GM19397 (cell line): Measurements from ENCODE around the gene MPRIP.

Experiments used
- ATAC-seq: cut with Tn5 transposase; IDR thresholded peaks from one replicate; pipeline ENCODE4 v1.9.1; 2021; ENCODE audit warnings: mild to moderate bottlenecking, moderate library complexity; ENCODE audit not compliant: unreplicated experiment

MPRIP gene

DNA sequence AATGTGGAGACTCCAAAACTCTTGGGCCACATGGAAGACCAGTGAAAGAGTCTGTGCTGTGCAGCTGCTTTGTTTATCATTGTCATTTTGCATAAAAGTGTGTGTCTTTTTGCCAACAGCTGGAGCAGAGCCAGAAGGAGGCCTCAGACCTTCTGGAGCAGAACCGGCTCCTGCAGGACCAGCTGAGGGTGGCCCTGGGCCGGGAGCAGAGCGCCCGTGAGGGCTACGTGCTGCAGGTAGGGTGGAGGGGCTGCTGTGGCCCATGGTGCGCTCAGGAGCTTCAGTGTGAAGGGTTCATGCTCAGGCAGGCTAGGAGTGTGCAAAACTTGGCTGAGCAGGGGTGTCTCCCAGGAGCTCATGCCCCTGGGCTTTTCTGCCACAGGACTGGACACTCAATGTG lies 118.9 kb downstream of the MPRIP start:
- no peak for ATAC-seq

DNA sequence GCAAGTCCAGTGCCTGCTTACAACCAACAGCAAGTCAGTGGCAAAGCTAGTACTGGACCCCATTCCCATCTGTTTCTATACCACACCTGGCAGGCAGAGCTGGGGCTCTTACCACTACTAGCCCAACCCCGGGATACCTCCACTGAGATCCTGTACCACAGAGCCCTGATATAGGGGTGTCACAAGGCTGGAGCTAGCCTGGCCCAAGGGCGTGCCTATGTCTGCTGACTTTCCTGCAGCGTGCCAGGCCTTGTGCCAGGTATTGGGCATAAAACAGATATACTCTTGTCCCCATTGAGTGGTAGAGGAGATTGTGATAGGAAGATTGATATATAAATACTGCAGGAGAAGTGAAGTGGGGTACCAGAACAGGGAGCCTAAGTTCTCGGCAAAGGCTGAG lies 119.5 kb downstream of the MPRIP start:
- no peak for ATAC-seq

DNA sequence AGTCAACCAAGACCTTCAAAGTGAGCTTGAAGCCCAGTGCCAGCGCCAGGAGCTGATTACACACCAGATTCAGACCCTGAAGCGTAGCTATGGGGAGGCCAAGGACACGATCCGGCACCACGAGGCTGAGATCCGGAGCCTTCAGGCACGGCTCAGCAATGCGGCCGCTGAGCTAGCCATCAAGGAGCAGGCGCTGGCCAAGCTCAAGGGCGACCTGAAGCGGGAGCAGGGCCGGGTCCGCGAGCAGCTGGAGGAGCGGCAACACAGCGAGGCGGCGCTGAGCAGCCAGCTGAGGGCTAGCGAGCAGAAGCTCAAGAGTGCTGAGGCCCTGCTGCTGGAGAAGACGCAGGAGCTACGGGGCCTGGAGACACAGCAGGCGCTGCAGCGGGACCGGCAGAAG lies 121.9 kb downstream of the MPRIP start:
- no peak for ATAC-seq

DNA sequence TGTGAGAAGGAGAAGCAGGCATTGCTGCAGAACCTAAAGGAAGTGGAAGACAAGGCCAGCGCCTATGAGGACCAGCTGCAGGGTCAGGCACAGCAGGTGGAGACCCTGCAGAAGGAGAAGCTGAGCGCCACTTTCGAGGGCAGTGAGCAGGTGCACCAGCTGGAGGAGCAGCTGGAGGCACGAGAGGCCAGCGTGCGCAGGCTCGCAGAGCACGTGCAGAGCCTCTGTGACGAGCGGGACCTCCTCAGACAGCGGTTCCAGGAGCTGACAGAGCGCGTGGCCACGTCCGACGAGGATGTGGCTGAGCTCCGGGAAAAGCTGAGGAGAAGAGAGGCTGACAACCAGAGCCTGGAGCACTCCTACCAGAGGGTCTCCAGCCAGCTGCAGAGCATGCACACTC lies 122.4 kb downstream of the MPRIP start:
- ATAC-seq, result no peak

DNA sequence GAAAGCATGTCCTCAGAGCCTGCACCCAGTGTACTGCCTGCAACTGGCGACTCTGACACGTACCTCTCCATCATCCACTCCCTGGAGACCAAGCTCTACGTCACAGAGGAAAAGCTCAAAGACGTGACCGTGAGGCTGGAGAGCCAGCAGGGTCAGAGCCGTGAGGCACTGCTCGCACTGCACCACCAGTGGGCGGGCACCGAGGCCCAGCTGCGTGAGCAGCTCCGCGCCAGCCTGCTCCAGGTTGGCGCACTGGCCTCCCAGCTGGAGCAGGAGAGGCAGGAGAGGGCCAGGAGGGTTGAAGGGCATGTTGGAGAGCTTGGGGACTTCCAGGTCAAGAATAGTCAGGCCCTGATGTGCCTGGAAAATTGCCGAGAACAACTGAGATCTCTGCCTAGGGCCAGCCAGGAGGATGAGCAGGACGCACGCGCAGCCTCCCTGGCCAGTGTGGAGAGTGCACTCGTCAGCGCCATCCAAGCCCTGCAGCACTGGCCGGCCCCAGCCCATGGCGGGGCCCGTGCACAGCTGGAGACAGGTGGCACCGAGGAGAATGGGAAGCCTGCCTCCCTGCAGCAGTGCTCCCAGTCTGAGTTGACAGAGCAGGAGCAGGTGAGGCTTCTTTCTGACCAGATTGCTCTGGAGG lies 123.5 kb downstream of the MPRIP start:
- no peak for ATAC-seq

DNA sequence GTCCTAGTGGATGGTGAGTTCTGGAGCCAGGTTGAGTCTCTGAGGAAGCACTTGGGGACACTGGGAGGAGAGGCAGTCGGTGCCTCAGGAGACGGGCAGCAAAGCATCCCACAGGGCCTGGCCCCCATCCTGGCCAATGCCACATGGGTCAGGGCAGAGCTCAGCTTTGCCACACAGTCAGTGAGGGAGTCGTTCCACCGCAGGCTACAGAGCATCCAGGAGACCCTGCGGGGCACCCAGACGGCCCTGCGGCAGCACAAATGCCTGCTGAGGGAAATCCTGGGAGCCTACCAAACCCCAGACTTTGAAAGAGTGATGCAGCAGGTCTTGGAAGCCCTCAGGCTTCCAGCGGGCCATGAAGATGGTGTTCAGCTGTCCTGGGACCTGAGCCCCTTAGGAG lies 124.2 kb downstream of the MPRIP start:
- no peak for ATAC-seq

DNA sequence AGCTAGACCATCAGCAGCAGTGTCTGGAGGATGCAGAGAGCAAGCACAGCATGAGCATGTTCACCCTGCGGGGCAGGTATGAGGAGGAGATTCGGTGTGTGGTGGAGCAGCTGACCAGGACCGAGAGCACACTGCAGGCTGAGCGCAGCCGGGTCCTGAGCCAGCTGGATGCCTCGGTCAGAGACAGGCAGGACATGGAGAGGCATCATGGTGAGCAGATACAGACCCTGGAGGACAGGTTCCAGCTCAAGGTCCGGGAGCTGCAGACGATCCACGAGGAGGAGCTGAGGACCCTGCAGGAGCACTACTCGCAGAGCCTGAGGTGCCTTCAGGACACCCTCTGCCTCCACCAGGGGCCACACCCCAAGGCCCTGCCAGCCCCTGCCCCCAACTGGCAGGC lies 125.1 kb downstream of the MPRIP start:
- ATAC-seq, result no peak

DNA sequence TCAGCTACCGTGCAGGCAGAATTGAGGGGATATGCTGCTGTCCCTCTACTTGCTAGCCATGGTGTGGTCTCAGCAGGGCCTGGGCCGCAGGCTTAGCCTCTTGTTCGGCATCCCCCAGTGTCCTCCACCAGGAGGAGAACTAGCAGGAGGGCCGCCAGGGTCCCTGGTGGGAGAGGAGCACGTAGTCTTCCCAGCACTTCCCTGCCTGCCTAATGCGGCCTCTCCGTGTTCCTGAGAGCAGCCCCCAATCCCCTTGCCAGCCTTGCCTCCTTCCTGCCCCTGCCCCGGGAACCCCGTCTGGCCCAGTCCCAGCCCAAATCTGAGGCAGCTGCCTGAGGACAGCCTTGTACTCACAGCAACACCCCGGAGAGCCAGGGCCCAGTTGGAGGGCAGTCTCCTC lies 125.7 kb downstream of the MPRIP start:
- ATAC-seq, result no peak

DNA sequence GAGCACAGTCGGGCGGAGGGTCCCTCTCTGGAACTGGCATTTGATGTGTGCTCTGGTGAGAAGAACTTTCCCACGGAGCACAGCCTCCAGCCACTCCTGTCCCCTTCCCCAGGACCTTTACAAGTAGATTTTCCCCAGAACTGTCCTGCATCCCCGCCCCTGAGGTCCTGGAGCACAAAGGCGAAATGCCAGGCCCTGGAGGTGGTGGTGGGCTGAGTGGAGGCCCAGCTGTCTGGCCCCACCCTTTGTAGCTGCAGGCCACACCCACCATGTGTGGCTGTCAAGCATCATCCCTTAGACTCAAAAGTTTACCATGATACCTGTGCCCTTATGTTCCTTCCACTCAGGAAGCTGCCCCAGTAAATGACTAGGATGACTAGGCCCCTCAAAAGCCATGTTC lies 126.1 kb downstream of the MPRIP start:
- ATAC-seq, result no peak

DNA sequence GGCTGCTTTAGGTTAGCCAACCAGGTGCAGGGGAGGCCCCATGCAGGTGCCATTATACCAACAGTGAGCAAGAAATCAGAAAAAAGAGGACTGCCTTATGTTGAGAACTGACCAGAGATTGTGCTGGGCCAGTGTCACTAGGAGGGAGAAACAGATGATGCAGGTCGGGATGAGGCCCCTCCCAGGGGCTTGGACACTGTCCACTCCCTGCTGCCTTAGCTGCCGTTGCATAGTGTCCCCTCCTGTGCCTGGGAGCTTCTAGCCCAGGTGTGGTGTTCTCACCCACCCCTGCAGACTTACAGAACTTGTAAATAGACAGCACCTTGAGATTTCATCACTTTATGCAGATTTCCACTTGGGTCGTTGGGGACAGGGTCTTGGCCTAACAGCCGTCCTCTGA lies 127.1 kb downstream of the MPRIP start:
- no peak for ATAC-seq

DNA sequence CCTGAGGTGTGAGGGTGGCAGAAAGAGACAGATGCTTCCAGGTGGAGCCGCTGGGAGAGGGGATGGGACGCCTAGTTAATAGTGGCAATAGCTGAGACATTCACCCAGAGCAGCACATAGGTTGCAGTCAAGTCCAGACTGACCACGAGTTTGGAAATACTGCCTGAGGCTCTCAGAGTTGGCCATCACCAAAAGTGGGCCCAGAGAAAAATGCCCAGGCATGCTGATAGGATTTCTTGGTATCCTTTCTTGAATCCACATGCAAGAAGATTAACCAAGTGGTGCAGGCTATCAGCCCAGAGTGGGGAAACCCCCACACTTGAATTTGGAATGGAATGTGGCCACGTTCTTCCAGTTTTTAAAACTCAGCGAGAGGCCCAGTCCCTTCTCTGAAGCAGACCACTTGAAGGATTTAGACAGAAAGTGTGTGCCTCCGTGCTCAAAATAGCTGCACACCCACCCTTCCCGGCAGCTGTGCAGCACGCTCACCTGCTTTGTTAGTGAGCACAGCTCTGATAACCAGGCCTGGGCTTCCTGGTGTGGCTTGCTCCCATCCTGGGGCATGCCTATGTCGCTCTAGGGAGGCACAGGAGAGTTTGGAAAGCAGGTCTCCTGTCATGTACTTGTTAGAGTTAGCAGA lies 128.2 kb downstream of the MPRIP start:
- no peak for ATAC-seq

DNA sequence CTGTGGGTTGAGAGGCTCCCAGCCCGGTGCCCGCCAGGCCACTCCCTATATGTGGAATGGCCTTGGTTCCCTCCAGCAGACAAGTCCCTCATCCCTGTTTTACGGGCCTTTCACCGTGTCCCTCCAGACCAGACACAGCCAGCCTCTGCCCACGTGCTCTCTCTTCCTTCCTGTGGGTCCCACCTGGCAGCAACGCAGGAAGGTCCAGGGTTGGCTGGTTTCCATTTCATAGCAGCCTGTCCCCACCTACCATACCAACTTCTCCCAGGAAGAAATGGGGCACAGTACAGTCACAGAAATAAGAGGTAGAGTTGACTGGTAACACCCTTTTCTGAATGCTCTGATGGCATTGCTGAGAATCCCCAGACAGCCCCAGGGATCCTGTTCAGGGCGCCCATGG lies 128.9 kb downstream of the MPRIP start:
- ATAC-seq, result no peak

DNA sequence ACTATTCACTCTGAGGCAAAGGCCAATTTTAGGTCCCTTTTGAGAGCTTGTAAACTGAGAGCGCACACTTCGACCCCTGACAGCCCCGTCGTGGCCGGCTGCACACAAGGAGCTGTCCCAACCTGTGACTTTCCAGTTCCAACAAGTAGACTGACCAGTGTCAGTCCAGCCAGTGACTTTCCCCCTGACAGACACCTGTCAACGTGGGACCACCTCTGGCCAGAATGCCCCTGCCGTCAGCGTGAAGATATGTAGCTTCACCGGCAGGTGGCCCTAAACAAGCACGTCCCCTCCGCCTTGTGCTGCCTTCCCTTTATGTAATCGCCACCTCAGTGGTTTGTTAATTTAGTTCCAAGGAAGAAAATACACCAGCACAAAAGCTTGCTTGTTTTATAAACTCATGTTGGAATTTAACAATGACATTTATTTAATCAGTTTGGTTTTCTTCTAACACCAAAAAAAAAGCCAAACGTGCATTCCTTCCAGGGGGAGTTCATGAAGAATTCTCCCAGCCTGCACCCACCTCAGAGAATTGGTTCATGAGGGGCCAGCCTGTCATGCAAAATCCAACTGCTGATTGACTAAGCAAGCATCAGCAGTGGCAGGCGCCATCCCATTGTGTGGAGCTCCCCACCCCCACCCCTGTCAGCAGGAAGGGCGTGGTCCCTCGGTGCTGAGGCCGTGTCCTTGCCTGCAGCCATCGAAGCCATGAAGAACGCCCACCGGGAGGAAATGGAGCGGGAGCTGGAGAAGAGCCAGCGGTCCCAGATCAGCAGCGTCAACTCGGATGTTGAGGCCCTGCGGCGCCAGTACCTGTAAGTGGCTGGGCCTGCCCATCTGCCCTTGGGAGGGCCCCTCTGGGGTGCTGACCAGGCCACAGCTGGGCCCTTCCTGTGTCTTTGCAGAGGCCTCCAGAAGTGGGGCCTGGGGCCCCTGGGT lies 130.0 kb downstream of the MPRIP start:
- ATAC-seq, result no peak

DNA sequence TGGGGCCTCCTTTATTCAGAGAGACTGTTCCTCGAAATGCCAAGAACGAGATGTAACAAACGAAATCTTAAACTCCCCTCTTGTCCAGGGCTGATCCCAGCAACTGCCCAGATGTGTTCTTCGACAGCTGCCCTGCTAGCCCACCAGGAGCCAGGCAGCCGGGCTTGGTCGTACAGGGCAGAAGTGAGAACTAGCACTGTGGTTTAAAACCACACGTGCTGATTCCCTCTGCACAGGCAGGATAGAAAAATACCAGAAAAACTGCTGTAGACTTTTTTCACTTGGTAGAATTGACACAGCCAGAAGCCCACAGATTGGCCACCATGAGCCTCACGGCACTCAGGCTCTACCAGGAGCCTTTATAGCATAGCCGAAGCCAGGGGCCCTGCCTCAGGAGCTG lies 130.7 kb downstream of the MPRIP start:
- ATAC-seq, result no peak

DNA sequence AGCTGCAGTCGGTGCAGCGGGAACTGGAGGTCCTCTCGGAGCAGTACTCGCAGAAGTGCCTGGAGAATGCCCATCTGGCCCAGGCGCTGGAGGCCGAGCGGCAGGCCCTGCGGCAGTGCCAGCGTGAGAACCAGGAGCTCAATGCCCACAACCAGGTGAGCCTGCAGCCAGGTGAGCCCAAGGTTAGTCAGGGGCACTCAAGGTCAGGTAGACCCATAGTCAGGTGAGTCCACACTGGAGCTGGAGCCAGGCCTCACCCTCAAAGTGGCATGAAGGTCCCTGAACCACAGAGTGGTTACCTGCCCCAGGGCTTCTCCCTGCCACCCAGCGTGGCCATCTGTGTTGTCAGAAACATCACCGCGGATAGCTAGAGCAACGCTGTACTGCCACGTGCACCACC lies 131.7 kb downstream of the MPRIP start:
- no peak for ATAC-seq

DNA sequence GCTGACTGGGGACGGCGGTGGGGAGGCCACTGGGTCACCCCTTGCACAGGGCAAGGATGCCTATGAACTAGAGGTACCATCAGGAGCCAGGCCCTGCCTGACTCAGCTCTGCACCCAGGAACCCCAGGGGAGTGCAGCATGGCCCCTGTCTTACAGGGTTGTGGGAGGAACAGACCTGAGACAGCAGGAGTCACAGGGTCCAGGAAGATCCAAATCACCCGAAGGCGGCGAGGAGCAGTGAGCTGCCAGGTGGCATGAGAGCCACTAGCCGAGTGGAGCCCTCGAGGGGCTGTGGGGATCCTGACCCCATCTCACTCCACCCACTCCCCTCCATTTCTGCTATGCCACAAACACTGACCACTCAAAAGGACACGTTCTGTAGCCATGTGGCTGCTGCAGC lies 133.1 kb downstream of the MPRIP start:
- ATAC-seq, result no peak

DNA sequence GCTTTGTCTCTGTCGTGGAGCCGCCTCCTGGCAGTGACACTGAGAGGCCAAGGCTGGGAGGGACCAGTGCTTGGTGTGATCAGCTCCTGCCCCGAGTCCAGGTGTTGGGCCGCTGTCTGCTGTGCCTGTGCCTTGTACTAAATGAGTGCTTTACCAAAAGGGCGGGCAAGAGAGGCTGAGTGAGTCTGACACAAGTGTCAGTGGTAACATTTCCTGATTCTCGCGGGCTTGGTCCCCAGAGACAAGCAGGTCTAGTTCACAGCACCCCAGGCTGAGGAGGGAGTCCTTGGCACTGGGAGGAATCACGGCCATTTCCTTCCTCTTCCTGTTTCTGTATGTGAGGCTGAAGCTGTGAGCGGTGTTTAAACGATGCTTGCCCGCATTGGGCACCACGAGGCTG lies 133.7 kb downstream of the MPRIP start:
- no peak for ATAC-seq

DNA sequence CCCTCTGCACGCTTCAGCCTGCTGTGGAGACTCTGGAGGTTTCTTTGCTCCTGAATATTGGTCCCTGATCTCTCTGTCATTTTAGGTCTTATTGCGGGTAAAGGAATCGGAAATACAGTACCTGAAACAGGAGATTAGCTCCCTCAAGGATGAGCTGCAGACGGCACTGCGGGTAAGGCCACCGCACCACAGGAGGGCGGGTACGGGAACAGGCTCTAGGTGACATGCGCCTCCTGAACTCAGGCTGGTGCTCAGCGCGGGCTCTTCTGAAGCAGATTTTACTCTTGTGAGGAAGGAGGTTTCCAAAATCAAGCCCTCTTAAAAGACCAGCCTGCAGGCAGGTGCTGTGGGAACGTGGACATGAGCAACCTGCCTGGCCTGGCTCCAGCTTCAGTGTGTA lies 134.1 kb downstream of the MPRIP start:
- no peak for ATAC-seq

DNA sequence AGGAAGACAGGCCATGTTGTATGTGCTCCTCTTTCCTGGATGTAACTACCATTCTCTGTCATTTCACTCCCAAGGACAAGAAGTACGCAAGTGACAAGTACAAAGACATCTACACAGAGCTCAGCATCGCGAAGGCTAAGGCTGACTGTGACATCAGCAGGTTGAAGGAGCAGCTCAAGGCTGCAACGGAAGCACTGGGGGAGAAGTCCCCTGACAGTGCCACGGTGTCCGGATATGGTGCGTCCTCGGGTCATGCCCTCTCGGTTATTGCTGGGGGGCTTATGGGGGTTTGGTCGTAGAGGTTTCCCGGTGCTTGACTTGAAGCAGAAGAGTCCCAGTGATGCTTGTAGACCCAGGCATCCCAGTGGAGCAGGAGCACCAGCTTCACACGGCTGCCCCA lies 134.9 kb downstream of the MPRIP start:
- no peak for ATAC-seq

DNA sequence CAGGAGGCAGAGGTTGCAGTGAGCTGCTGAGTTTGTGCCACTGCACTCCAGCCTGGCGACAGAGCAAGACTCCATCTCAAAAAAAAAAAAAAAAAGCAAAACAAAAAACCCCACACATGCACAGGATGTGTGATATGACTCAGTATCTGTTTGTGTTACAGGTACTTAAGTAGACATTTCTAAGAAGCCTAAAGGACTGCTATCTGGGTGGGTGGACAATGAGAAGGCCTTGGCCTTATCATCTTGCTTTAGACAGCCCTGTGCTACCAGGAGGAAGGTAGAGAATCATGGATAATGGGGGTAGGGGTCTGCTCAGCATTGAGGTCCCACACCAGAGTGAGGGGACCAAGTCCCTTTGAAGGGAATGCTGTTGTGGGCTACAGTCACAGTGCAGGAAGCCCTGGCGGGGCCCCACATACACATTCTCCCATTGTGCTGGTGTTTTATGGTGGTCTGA lies 137.1 kb downstream of the MPRIP start:
- ATAC-seq, result no peak

DNA sequence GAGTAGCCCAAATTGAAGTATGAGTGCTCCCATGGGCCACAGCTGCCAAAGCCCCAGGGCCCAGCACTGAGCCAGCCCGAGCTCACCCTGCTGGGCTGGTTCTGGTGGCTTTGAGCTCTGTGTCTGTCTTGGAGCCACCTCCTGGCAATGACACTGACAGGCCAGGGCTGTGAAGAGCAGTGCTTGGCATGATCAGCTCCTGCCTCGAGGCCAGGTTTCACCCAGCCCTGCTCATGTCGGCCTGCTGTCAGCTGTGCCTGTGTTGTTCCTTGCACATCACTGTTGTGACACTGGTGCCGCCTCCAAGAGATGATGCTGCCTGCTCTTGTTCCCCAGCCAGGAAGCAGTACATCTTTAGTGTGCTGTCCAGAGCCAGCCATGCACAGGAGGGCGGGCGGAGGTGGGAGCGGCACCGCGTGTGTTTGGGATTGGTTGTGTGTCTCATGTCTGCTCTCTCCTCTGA lies 137.9 kb downstream of the MPRIP start:
- ATAC-seq, result no peak
